ENCODE data around the gene MYOZ1. TPM values are rescaled to one million over a fixed set of nuclear protein-coding genes. Genes with fewer than 3 reads are reported as not detected.

The MYOZ1 gene
- total and polyA plus RNA-seq, 2 of the 8 experiments (the other 6 are each of a cell fraction or from before 2014, with no cell fraction given), result 2.6 to 3.3 TPM

DNA sequence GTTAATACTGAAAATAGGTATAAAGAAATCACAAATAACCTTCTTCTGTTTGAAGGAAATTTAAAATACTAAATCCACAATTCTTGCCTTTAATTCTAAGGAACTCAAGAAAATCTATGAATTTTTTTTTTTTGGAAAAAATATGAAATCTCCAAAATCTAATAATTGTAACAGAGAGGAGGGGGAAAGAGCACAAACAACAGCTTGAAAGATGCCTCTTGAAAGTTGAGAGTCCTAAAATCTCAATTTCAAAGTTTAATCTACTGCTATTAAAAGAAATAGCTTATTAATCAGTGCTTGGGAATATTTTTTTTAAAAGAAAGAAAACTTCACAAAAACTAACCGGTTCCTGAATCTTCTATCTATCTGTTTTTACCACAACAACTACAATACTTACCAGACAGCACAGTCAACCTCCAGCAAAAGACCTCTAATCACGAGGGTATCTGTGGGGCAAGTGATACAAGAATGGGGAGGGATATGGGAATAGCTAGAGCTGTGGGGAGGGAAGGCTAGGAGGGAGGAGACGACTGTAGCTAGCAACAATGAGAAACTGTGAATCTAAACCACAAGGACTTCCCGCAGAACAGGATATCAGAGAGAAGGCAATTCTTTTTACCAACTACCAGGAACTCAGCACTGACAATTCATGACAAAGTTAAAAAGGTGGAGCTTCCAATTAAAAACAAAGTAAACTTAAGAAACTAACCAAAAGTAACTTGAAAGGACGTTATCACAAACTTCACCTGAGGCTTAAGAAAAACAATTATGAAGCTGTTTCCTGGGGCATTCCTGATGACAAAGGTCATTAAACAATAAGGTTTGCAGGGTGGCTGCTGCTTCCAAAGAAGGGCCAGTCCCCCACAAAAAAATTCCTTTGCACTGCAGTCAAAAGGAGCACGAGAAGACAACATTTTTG is 50.1 kb downstream of the MYOZ1 start, which contains the start of gene USP54:
Gene USP54 (minus strand): TSS at position 462 of the 919 bp plus-strand sequence. CDS start 15,684 bp downstream, outside the sequence.
- Histone ChIP-seq H3K36me3 (ENCODE audit: control insufficient read depth in 2 of 4, insufficient read depth in 4 of 4, low read length in 3 of 4) (no peaks in the 10 kb centered on the region), H2AK5ac (ENCODE audit: low read depth, low read length) (no peak within 1 kb of the TSS), H3K4me3 (ENCODE audit: extremely low read depth in 1 of 4, insufficient read depth in 2 of 4, low read depth in 3 of 4, low read length in 4 of 4) (peak within 1 kb of the TSS; percentile 2 to 52 (median 27); a peak in 7 of 8 replicates), H3K27ac (ENCODE audit: low read depth, low read length) (peak within 1 kb of the TSS; percentile 82), H2BK12ac (ENCODE audit: low read depth, low read length) (peak within 1 kb of the TSS; percentile 13; the same call in 1 of the 2 replicates), H4K5ac (ENCODE audit: insufficient read length, low read depth, low read length) (peak within 1 kb of the TSS; percentile 84), H3K23ac (ENCODE audit: insufficient read length) (no peak within 1 kb of the TSS), H4K91ac (replicated peaks; ENCODE audit: insufficient read length, low read length) (peak within 1 kb of the TSS; percentile 39), H3K27me3 (replicated peaks in 1 of 4; ENCODE audit: control insufficient read depth in 3 of 4, extremely low read depth in 1 of 4, insufficient read depth in 3 of 4, low read length in 3 of 4) (no peaks in the 10 kb centered on the region), H3K79me2 (ENCODE audit: control insufficient read depth in 1 of 2, insufficient read depth in 2 of 2, low read length in 2 of 2) (peaks cover 0 to 44% of the 10 kb centered on the region in 2 experiments; a peak in 3 of 4 replicates), H2BK120ac (replicated peaks; ENCODE audit: low read depth, low read length) (no peak within 1 kb of the TSS), H2AFZ (ENCODE audit: low read length) (no peak within 1 kb of the TSS), H4K20me1 (replicated peaks in 1 of 2; ENCODE audit: control insufficient read depth in 1 of 2, insufficient read depth in 2 of 2, low read length in 2 of 2) (no peaks in the 10 kb centered on the region), H2BK20ac (ENCODE audit: low read length) (no peak within 1 kb of the TSS), H3K56ac (replicated peaks; ENCODE audit: insufficient read length, low read depth, low read length) (no peak within 1 kb of the TSS), H2BK5ac (ENCODE audit: low read depth, low read length) (peak within 1 kb of the TSS; percentile 49), H3K4me1 (replicated peaks in 1 of 4; ENCODE audit: control insufficient read depth in 3 of 4, insufficient read depth in 4 of 4, low read length in 3 of 4) (peaks cover 0 to 22% (median 4%) of the 10 kb centered on the region in 4 experiments; a peak in 2 of 7 replicates), H3K14ac (ENCODE audit: insufficient read length) (no peak within 1 kb of the TSS), H4K8ac (ENCODE audit: extremely low read depth, insufficient read depth, low read length) (no peak within 1 kb of the TSS), H3K4me2 (ENCODE audit: insufficient read depth in 1 of 2, low read depth in 2 of 2, low read length in 2 of 2) (peak within 1 kb of the TSS; percentile 54 to 62), H2BK15ac (ENCODE audit: low read length) (no peak within 1 kb of the TSS), H3K23me2 (ENCODE audit: low read depth, low read length) (no peaks in the 10 kb centered on the region), H3K9ac (replicated peaks in 1 of 4; ENCODE audit: extremely low read depth in 1 of 4, low read depth in 3 of 4, low read length in 3 of 4) (peak within 1 kb of the TSS in 3 of 4 experiments; percentile 29 to 41 (median 35); a peak in 4 of 7 replicates), H3K79me1 (ENCODE audit: low read depth, low read length) (no peaks in the 10 kb centered on the region), H3K4ac (replicated peaks; ENCODE audit: insufficient read length, low read depth, low read length) (no peak within 1 kb of the TSS), H3K18ac (ENCODE audit: extremely low read depth, low read length) (peak within 1 kb of the TSS; percentile 82), H3K9me3 (ENCODE audit: insufficient read depth in 2 of 2, low read depth in 1 of 2, low read length in 1 of 2) (no peaks in the 10 kb centered on the region)
- POLR2A ChIA-PET (ENCODE audit: partially characterized antibody), result interaction anchor here (0.6 to 3.2 kb wide), 15 partner anchors 9 to 481 kb away, joined by 3 to 26 read pairs (median 4); partner anchors contain the start of gene NUDT13
- CTCF ChIA-PET (ENCODE audit: partially characterized antibody), result interaction anchor here (0.6 to 2.7 kb wide), 10 partner anchors 9 to 1015 kb away, joined by 3 to 7 read pairs (median 4); no protein-coding TSS in a partner anchor
- WGBS, 2 experiments (ENCODE audit: extremely low coverage in 1 of 2, insufficient coverage in 1 of 2, insufficient read length in 1 of 2, insufficient replicate concordance in 2 of 2, low coverage in 1 of 2, low lambda C conversion rate in 2 of 2, missing lambda C conversion rate in 1 of 2), result 13% methylated on average over 6 of the region's 6 CpGs; no CpG with 5 or more reads in 1 of the 2 experiments
- FAIRE-seq (peak; percentile 94), DNase-seq (ENCODE audit: low read depth in 1 of 2, low spot score in 2 of 2) (peak in 1 of 2 experiments; percentile 29)
- TF ChIP-seq POLR2A (IDR thresholded peaks at IDR 0.05; ENCODE audit: control extremely low read depth in 1 of 2, low read depth in 2 of 2, low read length in 2 of 2) (peak; percentile 48 to 50), SIX5 (IDR thresholded peaks at IDR 0.05; ENCODE audit: low read depth, low read length) (no peak), JUN (IDR thresholded peaks at IDR 0.05; ENCODE audit: low read depth, low read length) (0 out of 2 replicates have a peak, but pooled peaks have one; percentile 32), TAF7 (optimal IDR thresholded peaks at IDR 0.05; ENCODE audit: borderline replicate concordance, low read depth, low read length) (no peak), TAF1 (IDR thresholded peaks at IDR 0.05; ENCODE audit: low read depth, low read length) (peak; percentile 74), KDM5A (IDR thresholded peaks at IDR 0.05; ENCODE audit: low read length) (no peak), PHF8 (conservative IDR thresholded peaks at IDR 0.05; ENCODE audit: low read depth, low read length) (no peak), POLR2AphosphoS5 (IDR thresholded peaks at IDR 0.05; ENCODE audit: low read depth, low read length) (peak; percentile 76), ASH2L (IDR thresholded peaks at IDR 0.05; ENCODE audit: low read length) (no peak)
